ENCODE measurements around the gene VPS8.

The VPS8 gene

GRCh38 chr3:184812662-184813042 is 686 bp downstream of the VPS8 start:
- DNase-seq = peak; percentile 11

- DNase-seq = no peak
Measured at GRCh38 chr3:184813357-184813756, 1.4 kb downstream of the VPS8 start.

GRCh38 chr3:184814214-184814613 is 2.2 kb downstream of the VPS8 start:
- DNase-seq = no peak

GRCh38 chr3:184815046-184815930 is 3.3 kb downstream of the VPS8 start:
- no peak for DNase-seq

GRCh38 chr3:184816614-184817013 is 4.6 kb downstream of the VPS8 start:
- no peak for DNase-seq

- DNase-seq = no peak
Measured at GRCh38 chr3:184820525-184820924, 8.6 kb downstream of the VPS8 start.

GRCh38 chr3:184821034-184821433 is 9.1 kb downstream of the VPS8 start:
- DNase-seq = no peak

- no peak for DNase-seq
Measured at GRCh38 chr3:184822081-184822480, 10.1 kb downstream of the VPS8 start.

- no peak for DNase-seq
Measured at GRCh38 chr3:184822654-184823053, 10.7 kb downstream of the VPS8 start.

GRCh38 chr3:184823990-184824389 is 12.0 kb downstream of the VPS8 start:
- no peak for DNase-seq

GRCh38 chr3:184825121-184825820 is 13.3 kb downstream of the VPS8 start:
- DNase-seq = no peak

GRCh38 chr3:184827572-184827971 is 15.6 kb downstream of the VPS8 start:
- DNase-seq = no peak

GRCh38 chr3:184832044-184832443 is 20.1 kb downstream of the VPS8 start:
- no peak for DNase-seq

- no peak for DNase-seq
Measured at GRCh38 chr3:184832903-184833302, 20.9 kb downstream of the VPS8 start.

GRCh38 chr3:184836090-184836822 is 24.3 kb downstream of the VPS8 start:
- no peak for DNase-seq

GRCh38 chr3:184842433-184842832 is 30.5 kb downstream of the VPS8 start:
- DNase-seq = no peak

GRCh38 chr3:184845819-184846218 is 33.9 kb downstream of the VPS8 start:
- DNase-seq = no peak

GRCh38 chr3:184846496-184846895 is 34.5 kb downstream of the VPS8 start:
- no peak for DNase-seq

GRCh38 chr3:184848934-184849333 is 37.0 kb downstream of the VPS8 start:
- no peak for DNase-seq

- DNase-seq = no peak
Measured at GRCh38 chr3:184850201-184850600, 38.2 kb downstream of the VPS8 start.

GRCh38 chr3:184857099-184857498 is 45.1 kb downstream of the VPS8 start:
- DNase-seq = no peak

GRCh38 chr3:184864000-184864399 is 52.0 kb downstream of the VPS8 start:
- no peak for DNase-seq

- DNase-seq = no peak
Measured at GRCh38 chr3:184868477-184868876, 56.5 kb downstream of the VPS8 start.

GRCh38 chr3:184872200-184872599 is 60.2 kb downstream of the VPS8 start:
- no peak for DNase-seq

All from activated gamma-delta T cell treated with Interleukin-2 at 50 U/mL for 16 hours (primary cell).